Head of caudate nucleus (tissue), 42 donors: ENCODE results near the gene ITPRIP.

Experiments
- DNase-seq, 42 donors: peaks; one replicate each; pipeline versions ENCODE4 v3.0.0 to v3.0.0-alpha.2; 2020 to 2021; ENCODE audit warnings: mixed read lengths in 7 of 42
- intact Hi-C: fragments of 100-400 bp; cut with DNase I; formaldehyde crosslinking; loops from one replicate; pipeline ENCODE4 v1.15.0; 2022

ITPRIP gene

DNA sequence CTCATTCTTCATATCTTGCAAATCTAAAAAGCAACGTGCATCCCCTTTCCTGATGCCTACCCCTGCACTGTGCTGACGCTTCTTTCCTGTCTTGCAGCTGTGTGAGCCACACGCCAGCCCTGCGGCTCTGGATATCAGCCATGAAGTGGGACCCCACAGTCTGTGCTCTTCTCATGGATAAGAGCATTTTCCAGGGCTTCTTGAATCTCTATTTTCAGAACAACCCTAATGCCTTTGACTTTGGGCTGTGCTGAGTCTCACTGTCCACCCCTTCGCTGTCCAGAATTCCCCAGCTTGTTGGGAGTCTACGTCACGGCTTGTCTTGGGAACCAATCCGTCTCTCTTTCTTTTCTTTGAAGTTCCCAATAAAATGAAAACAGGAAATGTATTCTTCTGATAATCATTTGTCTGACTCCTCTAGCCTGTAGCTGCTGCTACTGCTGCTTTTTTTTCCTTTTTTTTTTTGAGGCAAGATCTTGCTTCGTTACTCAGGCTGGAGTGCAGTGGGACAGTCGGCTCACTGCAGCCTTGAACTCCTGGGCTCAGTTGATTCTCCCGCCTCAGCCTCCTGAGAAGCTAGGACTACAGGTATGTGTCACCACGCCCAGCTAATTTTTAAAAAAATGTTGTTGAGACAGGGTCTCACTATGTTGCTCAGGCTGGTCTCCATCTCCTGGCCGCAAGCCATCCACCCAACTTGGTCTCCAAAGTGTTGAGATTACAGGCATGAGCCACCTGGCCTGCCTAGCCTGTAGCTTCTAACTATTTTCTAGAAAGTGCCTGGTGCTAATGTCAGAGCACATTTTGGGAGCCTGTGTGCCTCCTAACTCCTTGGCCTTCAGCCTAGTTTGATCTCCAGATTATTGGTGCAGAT, 39.0 kb downstream of the ITPRIP start:
- intact Hi-C loops, result no loop called here
- DNase-seq, result no peak

DNA sequence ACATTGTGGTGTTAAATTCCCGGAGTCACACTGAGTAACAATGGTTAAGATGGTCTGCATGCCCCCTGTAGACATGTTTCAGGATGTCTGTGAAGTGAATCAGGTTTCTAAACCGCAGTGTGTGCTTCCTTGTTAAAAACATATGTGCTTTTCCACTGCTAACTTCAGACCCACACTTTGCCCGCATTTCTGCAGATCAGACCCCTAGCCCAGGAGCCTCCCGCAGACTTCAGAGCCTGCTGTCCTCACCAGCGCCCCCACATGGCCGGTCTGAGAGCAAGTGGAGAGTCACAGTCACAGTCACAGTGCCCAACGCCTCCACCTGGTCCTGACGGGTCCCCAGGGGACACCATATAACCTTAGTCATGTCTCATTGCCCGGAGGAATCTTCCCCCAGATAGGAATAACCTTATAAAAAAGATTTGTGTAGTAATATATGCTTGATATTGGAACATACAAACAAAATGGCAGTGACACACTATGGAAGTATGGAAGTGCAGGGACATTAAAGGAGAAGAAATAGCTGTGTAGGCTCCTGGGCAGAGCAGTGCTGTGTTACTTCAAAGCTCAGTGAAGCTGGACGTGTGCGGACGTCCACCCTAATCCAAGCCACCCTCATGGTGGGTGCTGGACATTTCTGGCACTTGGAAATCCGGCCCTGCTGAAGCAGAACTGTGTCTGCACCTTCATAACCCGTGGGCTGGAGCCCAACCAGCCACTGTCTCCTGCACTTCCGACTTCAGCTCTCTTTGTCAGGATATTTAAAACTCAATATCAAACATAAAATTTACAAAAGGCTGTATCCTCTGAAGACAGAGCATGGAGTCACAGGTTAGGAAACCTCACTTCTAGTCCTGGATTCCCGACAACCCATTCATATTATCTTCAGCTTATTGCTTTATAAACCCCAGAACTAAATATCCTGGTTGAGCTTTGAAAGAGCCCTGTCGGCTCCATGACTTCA, 40.3 kb downstream of the ITPRIP start:
- intact Hi-C loops, result no loop called here

DNA sequence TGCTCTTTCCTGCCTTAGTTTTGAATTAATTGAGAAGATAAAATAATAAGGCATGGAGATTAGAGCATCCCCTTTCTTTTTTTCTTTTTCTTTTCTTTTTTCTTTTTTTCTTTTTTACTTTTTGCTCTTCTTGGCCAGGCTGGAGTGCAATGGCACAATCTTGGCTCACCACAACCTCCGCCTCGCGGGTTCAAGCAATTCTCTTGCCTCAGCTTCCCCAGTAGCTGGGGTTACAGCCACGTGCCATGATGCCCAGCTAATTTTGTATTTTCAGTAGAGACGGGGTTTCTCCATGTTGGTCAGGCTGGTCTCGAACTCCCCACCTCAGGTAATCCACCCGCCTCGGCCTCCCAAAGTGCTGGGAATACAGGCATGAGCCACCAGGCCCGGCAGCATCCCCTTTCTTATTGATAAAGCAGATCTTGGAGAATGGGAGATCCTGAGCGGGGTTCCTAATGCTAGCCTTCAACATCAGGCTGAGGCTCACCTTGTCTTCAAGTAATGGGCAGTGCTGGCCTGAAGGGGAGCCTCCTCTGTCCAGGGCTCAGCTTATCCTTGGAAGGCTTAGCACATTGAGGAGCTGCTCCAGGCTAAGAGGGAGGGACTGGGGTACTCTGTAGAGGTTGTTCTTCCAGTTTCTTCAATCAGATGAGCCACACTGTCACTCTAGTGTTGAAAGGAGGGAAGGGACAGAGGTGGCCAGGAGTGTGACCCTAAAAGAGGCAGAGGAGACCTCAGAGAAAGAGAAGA, 41.4 kb downstream of the ITPRIP start:
- intact Hi-C loops, result no loop called here
- no peak for DNase-seq

More for the DNA sequence above, 40.3 kb downstream of the ITPRIP start:
- DNase-seq, result peak in 2 of 42 donors; percentile 49 to 64

DNA sequence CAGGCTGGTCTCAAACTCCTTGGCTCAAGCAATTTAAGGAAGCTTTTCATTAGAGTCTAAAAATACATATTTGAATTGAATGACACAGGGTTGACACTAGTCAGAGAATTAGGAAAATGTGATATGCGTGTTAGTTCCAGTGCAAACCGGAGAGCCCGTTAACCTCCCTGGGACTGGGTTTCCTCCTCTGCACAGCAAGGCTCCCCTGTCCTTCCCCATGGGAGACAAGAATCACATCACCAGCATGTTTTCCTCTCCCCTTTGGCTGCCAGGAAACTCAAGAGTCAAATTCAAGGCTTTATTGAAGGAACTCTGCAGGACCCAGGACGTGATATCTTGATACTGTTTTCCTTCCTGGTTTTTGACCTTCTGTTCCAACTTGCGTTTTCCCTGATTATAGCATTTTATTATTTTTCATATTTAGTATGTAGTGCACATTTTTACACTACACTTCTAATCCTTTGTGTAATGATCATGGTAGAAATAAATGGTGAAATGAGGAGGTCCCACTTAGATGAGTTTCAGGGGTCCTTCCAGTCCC, 44.4 kb downstream of the ITPRIP start:
- DNase-seq, result no peak
- intact Hi-C loops, result loop anchor here (1.0 kb wide), 1 partner anchor 55 kb away; no protein-coding TSS in a partner anchor

DNA sequence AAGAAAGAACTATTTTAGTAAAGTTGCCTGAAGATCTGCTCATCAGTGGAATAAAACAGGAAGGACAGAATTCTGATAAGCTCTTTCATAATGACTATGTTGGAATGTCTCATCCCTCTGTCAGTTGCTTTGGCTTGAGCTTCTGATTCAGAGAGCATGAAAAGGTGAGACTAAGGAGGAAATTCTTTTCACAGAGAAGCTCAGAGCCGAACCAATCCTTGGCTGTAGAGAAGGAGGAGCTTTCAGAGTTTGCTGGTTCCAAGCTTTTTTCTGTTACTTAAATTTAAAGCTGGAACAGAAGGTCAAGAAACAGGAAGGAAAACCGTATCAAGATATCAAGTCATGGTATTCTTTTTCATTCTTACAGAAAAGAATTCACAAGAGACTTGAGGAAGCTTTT, 45.3 kb downstream of the ITPRIP start:
- intact Hi-C loops, result loop anchor here (1.0 kb wide), 1 partner anchor 56 kb away; no protein-coding TSS in a partner anchor
- DNase-seq, result peak in 2 of 42 donors; percentile 37 to 42

DNA sequence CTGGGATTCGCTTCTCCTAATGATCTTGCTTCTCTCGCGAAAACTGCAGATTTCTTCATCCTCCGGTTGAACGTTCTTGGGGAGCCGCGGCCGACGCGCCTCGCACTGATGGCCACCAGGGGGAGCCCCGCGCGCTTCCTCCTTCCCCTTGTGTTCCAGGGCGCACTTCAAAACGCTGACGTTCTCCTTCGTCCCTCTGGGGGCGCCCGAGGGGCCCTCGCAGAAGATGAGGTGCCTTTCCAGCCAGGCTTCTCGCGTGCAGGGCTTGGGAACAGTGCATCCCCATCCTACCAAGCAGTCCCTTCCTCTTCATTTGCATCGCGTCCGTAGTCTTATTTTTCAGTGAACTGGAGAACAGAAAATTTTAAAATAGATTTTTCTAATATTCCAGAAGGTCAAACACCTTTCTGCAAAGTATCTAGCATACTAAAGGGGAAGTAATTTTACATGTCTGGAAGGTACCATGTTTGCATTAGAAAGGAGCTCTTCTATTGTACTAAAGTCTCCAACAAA, 46.8 kb downstream of the ITPRIP start:
- peak; percentile 85 to 97 (median 92) for DNase-seq
- intact Hi-C loops, result no loop called here

DNA sequence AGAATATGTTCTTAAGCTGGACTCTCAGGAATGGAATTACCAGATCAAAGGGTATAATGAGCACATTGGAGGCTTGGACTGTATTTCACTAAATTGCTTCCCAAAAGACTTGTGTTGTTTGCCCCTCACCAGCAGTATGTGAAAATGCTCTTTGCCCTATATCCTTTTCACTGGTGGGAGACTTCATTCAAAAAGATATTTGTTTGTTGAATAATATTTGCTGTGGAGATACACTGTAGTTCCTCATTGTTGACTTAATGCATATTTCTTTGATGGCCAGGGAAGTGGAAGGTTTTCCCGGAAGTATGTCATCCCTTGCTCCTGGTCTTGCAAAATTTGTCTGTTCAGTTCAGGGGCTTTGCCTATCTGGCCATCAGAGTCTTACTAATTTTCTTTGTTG, 49.9 kb downstream of the ITPRIP start:
- intact Hi-C loops, result no loop called here

DNA sequence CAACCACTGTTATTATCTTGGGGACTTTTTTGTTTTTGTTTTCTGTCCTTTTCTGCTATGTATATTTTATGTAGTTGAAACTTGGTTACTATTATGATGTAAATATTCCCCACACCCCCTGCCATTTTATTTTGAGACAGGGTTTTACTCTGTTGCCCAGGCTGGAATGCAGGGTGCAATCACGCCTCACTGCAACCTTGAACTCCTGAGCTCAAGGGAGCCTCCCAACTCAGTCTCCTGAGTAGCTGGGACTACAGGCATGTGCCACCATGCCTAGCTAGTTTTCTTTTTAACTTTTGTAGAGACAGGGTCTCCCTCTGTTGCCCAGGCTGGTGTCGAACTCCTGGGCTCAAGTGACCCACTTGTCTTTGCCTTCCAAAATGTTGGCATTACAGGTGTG, 51.3 kb downstream of the ITPRIP start:
- peak in 1 of 42 donors; percentile 8 for DNase-seq
- intact Hi-C loops, result no loop called here

More for the DNA sequence above, 49.9 kb downstream of the ITPRIP start:
- no peak for DNase-seq

DNA sequence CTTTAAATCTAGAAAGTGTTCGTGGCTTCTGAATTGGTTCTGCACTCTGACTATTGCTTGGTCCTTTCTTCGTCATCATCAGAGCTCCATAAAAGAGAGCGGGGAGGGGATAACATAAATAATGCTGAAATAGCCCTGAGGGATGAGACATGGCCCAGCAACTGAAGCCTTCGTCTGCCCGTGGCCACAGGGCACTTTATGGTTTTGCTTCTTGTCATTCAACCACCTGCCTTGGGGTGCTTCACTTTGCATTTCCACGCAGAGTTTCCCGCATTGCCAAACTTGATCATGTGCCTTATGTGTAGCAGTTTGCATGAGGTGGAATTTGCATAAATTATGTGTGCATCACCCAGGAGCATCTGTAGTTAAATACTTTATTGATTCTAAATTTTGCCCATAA, 53.4 kb downstream of the ITPRIP start:
- intact Hi-C loops, result no loop called here

DNA sequence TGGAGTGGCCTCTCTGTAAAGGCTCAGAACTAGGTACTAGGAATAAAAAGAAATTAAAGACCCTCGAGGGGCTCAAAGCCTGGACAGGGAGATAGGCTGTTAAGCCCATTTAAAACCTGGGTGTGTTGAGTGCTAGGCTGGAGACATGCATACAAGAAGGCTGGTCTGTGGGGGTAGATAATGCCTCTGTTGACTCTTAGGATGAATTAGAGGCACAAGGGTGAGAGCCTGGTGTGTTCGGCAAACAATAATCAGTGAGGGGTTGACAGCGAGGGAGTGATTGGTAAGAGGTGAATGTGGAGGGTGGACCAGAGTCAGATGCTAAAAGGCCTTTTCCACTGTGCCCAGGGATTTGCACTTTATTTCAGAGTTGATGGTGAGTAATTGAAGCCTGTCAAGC, 56.6 kb downstream of the ITPRIP start:
- DNase-seq, result no peak
- intact Hi-C loops, result no loop called here

More for the DNA sequence above, 53.4 kb downstream of the ITPRIP start:
- DNase-seq, result no peak

DNA sequence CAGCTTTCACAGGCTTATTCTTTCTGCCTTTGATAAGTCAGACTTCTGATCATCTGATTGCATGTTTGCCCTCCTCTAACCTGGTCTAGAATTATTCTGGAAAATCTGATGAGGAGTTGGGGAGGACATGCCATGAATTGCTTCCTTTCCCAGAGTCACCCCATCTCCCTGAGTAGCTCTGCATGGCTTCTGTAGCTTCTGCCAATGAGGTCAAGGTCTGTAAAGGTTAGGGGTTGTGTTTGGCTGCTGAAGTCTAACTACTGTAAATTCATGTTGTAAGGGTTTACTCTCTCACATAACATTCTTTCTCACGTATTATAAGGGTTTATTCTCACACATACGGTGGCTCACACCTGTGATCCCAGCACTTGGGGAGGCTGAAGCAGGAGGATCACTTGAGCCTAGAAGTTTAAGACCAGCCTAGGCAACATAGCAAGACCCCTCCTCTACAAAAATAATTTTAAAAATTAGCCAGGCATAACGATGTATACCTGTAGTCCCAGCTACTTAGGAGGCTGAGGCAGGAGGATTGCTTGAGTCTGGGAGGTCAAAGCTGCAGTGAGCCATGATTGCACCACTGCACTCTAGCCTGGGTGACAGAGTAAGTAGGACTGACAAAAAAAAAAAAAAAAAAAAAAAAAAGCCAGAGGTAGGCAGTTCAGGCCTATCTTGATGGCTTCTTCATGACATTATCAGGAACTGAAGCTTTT, 58.6 kb downstream of the ITPRIP start:
- intact Hi-C loops, result no loop called here
- no peak for DNase-seq

DNA sequence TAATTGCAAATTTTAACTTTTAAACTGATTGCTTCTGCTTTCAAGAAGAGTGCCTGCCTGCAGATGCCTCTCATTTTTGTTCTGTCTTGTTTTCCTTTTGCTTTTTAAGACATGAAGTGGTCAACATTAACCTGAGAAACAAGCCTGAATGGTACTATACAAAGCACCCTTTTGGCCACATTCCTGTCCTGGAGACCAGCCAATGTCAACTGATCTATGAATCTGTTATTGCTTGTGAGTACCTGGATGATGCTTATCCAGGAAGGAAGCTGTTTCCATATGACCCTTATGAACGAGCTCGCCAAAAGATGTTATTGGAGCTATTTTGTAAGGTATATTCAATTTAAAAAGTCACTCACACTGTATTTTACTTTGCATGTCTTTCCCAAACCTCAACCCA, 60.5 kb downstream of the ITPRIP start:
- intact Hi-C loops, result no loop called here
- DNase-seq, result no peak

DNA sequence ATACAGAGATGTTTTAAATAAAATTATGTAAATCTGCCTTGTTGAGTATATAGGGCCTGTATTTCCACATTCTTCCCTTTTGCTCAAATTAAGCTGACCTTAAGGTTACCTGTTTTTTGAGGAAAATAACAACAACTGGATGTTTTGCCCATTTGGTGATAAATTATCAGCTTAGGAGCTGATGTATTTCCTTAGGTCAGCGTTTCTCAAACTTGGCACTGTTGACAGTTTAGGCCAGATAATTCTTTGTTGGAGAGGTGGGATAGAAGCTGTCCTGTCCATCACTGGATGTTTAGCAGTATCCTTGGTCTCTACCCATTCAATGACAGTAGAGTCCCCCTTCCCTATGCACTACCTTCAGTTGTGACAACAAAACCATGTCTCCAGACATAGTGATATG, 62.1 kb downstream of the ITPRIP start:
- DNase-seq, result no peak
- intact Hi-C loops, result no loop called here

DNA sequence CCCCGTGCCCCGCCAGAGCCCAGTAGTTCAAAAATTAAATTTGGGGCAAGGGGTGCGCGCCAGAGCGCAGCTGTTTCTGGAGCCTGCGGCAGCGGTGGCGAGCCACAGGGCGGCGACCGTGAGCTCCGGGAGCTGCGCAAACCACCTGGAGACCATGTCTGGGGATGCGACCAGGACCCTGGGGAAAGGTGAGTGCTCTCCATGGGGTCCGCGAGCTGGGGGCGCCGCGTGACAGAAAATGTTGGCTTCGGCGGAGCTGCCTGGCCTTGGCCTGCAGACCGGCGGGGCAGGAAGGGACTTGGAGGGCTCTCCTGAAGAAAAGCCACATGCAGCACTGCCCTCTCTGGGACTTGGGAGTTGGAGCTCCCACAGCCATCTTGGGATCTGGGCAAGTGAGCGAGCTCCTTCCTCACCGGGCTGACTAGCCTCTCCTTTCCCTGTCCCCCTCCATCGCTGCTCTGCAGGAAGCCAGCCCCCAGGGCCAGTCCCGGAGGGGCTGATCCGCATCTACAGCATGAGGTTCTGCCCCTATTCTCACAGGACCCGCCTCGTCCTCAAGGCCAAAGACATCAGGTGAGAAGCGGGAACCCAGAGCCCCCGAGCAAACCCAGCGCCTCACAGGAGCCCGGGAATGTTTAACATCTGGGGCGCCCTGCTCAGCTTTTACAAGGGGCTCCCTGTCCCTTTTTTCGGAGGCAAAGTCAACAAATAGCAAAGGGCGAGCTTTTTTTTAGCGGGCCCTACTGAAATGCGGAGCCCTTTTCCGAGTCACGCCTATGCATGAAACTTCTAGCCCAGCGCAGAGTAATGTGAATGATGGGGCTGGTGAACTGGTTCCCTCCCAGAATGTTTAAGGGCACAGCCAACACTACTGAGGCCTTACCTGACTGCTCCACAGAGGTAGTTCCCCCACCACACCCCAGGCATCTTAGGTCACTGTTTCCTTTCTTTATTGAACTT, 63.2 kb downstream of the ITPRIP start:
- peak in 41 of 42 donors; percentile 37 to 84 (median 72) for DNase-seq
- intact Hi-C loops, result no loop called here

DNA sequence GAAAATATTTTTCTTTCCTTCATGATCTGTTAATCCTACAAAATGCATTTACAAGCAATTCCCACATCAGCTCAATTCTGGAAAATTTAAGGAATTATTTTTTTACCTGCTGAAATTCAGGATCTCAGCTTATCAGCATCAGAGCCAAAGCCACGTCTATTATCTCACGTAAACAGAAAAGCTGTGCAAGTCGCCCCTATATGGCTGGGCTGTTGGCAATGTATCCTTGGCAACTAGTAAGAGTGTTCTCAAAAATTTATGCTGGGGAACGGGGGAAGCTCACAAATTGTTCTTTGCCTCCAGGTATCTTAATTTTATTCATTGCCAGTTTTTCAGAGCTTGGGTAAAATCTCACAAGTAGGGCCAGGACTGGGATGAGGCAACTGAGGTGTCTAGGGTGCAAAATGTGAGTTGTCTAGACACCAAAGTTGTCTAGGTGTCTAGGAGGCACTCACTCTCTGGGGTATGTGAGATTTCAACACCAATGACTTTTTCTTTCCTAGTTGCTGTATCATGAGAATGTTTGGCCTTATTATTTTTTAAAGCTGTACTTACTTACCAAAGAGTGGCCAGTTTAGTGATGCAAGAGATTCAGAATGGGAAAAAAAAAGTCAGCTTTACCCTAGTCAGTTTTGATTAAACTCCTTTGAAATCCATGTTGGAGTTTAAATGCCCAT, 64.2 kb downstream of the ITPRIP start:
- peak in 4 of 42 donors; percentile 24 to 57 (median 34) for DNase-seq
- intact Hi-C loops, result no loop called here

DNA sequence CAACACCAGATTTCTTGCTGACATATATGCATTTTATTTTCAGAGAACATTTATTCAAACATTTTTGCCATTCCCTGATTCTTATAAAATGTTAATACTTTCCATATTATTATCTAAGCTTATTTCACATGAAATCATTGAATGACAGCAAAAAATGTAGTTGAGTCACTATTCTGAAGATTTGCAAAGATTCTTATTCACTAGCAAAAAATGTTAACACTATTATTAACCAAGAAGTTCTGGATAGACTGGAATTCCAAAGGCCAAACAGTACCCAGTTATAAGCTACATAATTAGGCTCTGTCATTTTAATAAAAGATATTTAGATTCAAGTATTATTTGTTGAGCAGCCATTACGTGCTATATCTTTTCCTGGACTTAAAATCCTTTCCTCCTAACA, 65.0 kb downstream of the ITPRIP start:
- intact Hi-C loops, result no loop called here
- DNase-seq, result no peak
